Mammary epithelial cell (primary cell): ENCODE data around the gene OLFML2A.

Source experiments
- CTCF ChIP-seq, 2 donors: IDR thresholded peaks in 1 of 2; conservative IDR thresholded peaks in 1 of 2; 2 replicates each; pipeline ENCODE4 v1.5.1; 2011 to 2012; ENCODE audit warnings: inconsistent platforms in 2 of 2, low read length in 2 of 2, mild to moderate bottlenecking in 2 of 2, control low read depth in 1 of 2, low read depth in 1 of 2; ENCODE audit not compliant: insufficient read depth in 1 of 2; ENCODE audit errors: extremely low read depth in 1 of 2
- EZH2 ChIP-seq: IDR thresholded peaks from 2 replicates; pipeline ENCODE4 v1.6.1; 2012; ENCODE audit warnings: low read length, inconsistent platforms, borderline replicate concordance

GRCh38 chr9:124762633-124763032, 14.3 kb upstream of the OLFML2A start:
- TF ChIP-seq CTCF (conservative IDR thresholded peaks at IDR 0.05 in 1 of 2, IDR thresholded peaks at IDR 0.05 in 1 of 2; ENCODE audit: extremely low read depth in 1 of 2, insufficient read depth in 1 of 2, low read depth in 1 of 2, low read length in 2 of 2), result no peak
- no peak for TF ChIP-seq EZH2
